OCI-LY3 (cell line): ENCODE results near the gene CACNA2D3.

Experiments used
- H2AFZ ChIP-seq: fragments of 200-600, 300-600 bp; shearing (Covaris generic); 2 replicates; pipeline ENCODE4 v1.6.0; 2014; ENCODE audit warnings: antibody characterized with exemption, low read depth, low read length
- H3K27ac ChIP-seq: fragments of 200-600, 300-600 bp; sonication (generic); 2 replicates; pipeline ENCODE4 v1.5.1; 2014; ENCODE audit warnings: mild to moderate bottlenecking, low read length, moderate library complexity, mixed read lengths
- H3K27me3 ChIP-seq: fragments of 200-600, 300-600 bp; sonication (generic); 2 replicates; pipeline ENCODE4 v1.6.1; 2014; ENCODE audit warnings: low read depth, low read length, mixed read lengths
- H3K36me3 ChIP-seq: fragments of 200-600, 300-600 bp; sonication (generic); replicated peaks from 2 replicates; pipeline ENCODE3; 2014; ENCODE audit warnings: low read depth, low read length, mixed read lengths
- H3K4me1 ChIP-seq: fragments of 300-600, 200-600 bp; sonication (generic); 2 replicates; pipeline ENCODE4 v1.6.1; 2014; ENCODE audit warnings: low read length, mixed read lengths
- H3K4me2 ChIP-seq: fragments of 200-600, 300-600 bp; sonication (generic); 2 replicates; pipeline ENCODE4 v1.6.1; 2014; ENCODE audit warnings: low read length, mixed read lengths
- H3K4me3 ChIP-seq: fragments of 300-600, 200-600 bp; sonication (generic); 2 replicates; pipeline ENCODE4 v1.5.1; 2014; ENCODE audit warnings: antibody characterized with exemption, mild to moderate bottlenecking, low read length, moderate library complexity
- H3K79me2 ChIP-seq: fragments of 300-600, 200-600 bp; shearing (Covaris generic); 2 replicates; pipeline ENCODE4 v1.6.1; 2014; ENCODE audit warnings: mild to moderate bottlenecking, low read length, mixed read lengths
- H3K9ac ChIP-seq: fragments of 300-600, 200-600 bp; shearing (Covaris generic); 2 replicates; pipeline ENCODE4 v1.6.0; 2014; ENCODE audit warnings: mild to moderate bottlenecking, low read length, moderate library complexity
- H3K9me3 ChIP-seq: fragments of 200-600, 300-600 bp; shearing (Covaris generic); 2 replicates; pipeline ENCODE4 v1.6.1; 2014; ENCODE audit warnings: low read length, mixed read lengths; ENCODE audit not compliant: insufficient read depth
- H4K20me1 ChIP-seq: fragments of 200-600, 300-600 bp; sonication (generic); 2 replicates; pipeline ENCODE4 v1.6.1; 2016; ENCODE audit warnings: low read length, mixed read lengths; ENCODE audit not compliant: insufficient read depth
- EZH2phosphoT487 ChIP-seq: fragments of 200-600 bp; shearing (Covaris generic); IDR thresholded peaks from 2 replicates; pipeline ENCODE4 v1.6.1; 2018; ENCODE audit warnings: antibody characterized with exemption, mixed run types, low read depth
- TF ChIP-seq, protein P1 (sequence below): fragments of 200-600, 300-600 bp; sonication (generic); IDR thresholded peaks from 2 replicates; pipeline ENCODE4 v1.5.1; 2014; ENCODE audit warnings: antibody characterized with exemption, low read length, low read depth

Gene CACNA2D3

DNA sequence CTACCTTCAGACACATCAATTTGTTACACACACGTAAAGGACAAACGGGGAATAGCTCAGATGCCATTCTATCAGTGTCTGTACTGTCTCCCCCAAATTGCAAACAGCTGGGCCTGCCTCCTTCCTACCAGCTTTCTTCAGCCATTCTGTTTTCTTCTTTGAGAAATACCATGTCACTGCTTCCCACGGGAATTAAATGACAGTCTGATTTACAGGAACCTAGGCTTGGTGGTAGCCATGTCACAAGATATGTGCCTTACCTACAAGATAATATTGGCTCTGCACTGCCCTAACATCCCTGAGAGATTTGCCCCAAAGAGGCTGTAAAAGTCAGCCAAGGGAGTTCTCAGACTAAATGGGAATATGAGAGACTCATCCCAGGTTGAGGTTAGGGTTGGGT is 497.2 kb downstream of the CACNA2D3 start:
- no peaks in the 10 kb centered on the region for H3K4me1 ChIP-seq
- no peaks in the 10 kb centered on the region for H3K9me3 ChIP-seq
- H2AFZ ChIP-seq, result no peak overlapping the region
- H4K20me1 ChIP-seq, result no peaks in the 10 kb centered on the region
- TF ChIP-seq, protein P1, sequence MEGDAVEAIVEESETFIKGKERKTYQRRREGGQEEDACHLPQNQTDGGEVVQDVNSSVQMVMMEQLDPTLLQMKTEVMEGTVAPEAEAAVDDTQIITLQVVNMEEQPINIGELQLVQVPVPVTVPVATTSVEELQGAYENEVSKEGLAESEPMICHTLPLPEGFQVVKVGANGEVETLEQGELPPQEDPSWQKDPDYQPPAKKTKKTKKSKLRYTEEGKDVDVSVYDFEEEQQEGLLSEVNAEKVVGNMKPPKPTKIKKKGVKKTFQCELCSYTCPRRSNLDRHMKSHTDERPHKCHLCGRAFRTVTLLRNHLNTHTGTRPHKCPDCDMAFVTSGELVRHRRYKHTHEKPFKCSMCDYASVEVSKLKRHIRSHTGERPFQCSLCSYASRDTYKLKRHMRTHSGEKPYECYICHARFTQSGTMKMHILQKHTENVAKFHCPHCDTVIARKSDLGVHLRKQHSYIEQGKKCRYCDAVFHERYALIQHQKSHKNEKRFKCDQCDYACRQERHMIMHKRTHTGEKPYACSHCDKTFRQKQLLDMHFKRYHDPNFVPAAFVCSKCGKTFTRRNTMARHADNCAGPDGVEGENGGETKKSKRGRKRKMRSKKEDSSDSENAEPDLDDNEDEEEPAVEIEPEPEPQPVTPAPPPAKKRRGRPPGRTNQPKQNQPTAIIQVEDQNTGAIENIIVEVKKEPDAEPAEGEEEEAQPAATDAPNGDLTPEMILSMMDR, result no peak
- TF ChIP-seq EZH2phosphoT487, result no peak
- H3K9ac ChIP-seq, result no peak overlapping the region
- no peaks in the 10 kb centered on the region for H3K79me2 ChIP-seq
- no peak overlapping the region for H3K4me3 ChIP-seq
- no peak overlapping the region for H3K4me2 ChIP-seq
- no peak overlapping the region for H3K27ac ChIP-seq
- H3K36me3 ChIP-seq, result no peaks in the 10 kb centered on the region
- no peaks in the 10 kb centered on the region for H3K27me3 ChIP-seq

GRCh38 chr3:54621184-54621583 is 498.8 kb downstream of the CACNA2D3 start:
- H3K36me3 ChIP-seq, result no peaks in the 10 kb centered on the region
- no peaks in the 10 kb centered on the region for H3K79me2 ChIP-seq
- H2AFZ ChIP-seq, result no peak overlapping the region
- H3K4me3 ChIP-seq, result no peak overlapping the region
- no peak overlapping the region for H3K9ac ChIP-seq
- no peak overlapping the region for H3K27ac ChIP-seq
- H3K9me3 ChIP-seq, result no peaks in the 10 kb centered on the region
- H3K4me1 ChIP-seq, result no peaks in the 10 kb centered on the region
- no peak overlapping the region for H3K4me2 ChIP-seq
- TF ChIP-seq EZH2phosphoT487, result no peak
- TF ChIP-seq, protein P1, result no peak
- no peaks in the 10 kb centered on the region for H3K27me3 ChIP-seq
- H4K20me1 ChIP-seq, result no peaks in the 10 kb centered on the region

DNA sequence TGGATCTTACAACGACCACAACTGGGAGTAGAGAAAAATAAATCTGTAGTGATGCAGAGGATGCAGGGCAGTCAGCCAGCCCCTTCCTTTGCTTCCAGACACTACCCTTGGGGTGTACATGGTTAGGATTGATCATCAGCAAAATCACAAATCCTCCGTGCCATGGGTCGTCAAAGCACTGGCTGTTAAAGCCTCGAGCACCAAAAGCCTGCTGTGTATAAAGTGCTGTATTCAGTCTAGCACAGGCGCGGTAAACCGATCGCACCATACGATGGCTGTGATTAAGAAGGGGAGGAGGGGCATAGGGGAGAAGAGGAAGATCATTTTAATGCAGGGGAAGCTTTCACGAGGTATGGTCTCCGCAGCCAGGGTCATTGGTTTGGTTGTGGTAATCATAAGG is 500.3 kb downstream of the CACNA2D3 start:
- no peak overlapping the region for H3K27ac ChIP-seq
- no peak for TF ChIP-seq EZH2phosphoT487
- TF ChIP-seq, protein P1, result no peak

GRCh38 chr3:54625805-54626787 is 503.7 kb downstream of the CACNA2D3 start:
- Histone ChIP-seq H4K20me1 (no peaks in the 10 kb centered on the region), H3K79me2 (no peaks in the 10 kb centered on the region), H3K27ac (no peak overlapping the region), H3K9ac (no peak overlapping the region), H3K4me1 (no peaks in the 10 kb centered on the region), H3K27me3 (no peaks in the 10 kb centered on the region), H3K9me3 (no peaks in the 10 kb centered on the region; the same call in 1 of the 2 replicates), H3K4me2 (no peak overlapping the region), H3K36me3 (no peaks in the 10 kb centered on the region), H2AFZ (no peak overlapping the region), H3K4me3 (no peak overlapping the region)
- TF ChIP-seq EZH2phosphoT487, result no peak
- TF ChIP-seq, protein P1, result no peak

More for the DNA sequence above, 500.3 kb downstream of the CACNA2D3 start:
- H3K4me2 ChIP-seq, result no peak overlapping the region
- no peak overlapping the region for H3K4me3 ChIP-seq
- no peaks in the 10 kb centered on the region for H3K36me3 ChIP-seq
- H3K9me3 ChIP-seq, result no peaks in the 10 kb centered on the region; the same call in 1 of the 2 replicates
- H4K20me1 ChIP-seq, result no peaks in the 10 kb centered on the region
- H3K79me2 ChIP-seq, result no peaks in the 10 kb centered on the region
- no peaks in the 10 kb centered on the region for H3K27me3 ChIP-seq
- H3K4me1 ChIP-seq, result no peaks in the 10 kb centered on the region
- no peak overlapping the region for H3K9ac ChIP-seq
- H2AFZ ChIP-seq, result no peak overlapping the region
